DND-41 (cell line): ENCODE data around the gene RUNX1.

ENCODE experiments used
- CTCF ChIP-seq: IDR thresholded peaks from 2 replicates; pipeline ENCODE4 v1.5.1; 2012; ENCODE audit warnings: borderline replicate concordance, low read length, moderate library complexity, mild to moderate bottlenecking; ENCODE audit not compliant: poor library complexity, severe bottlenecking; ENCODE audit errors: extremely low read depth
- EZH2 ChIP-seq: IDR thresholded peaks from 3 replicates; pipeline ENCODE4 v1.6.1; 2012; ENCODE audit warnings: borderline replicate concordance, low read depth, mild to moderate bottlenecking, moderate library complexity, low read length, inconsistent platforms; ENCODE audit not compliant: severe bottlenecking

DNA sequence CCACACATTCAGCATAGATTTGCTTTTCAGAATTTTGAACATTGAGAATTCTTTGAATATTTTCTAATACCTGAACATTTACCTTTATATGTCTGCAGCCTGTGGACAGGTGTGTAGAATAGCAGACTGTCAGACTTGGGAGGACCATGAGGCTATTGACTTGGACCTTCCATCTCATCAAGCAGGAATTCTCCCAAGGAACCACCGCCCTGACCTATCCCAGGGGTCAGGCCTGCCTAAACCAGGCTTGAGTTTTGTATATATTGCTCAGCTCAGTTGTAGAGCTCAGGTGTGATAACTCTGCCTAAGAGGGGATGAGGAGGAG is 53.2 kb downstream of the RUNX1 start:
- TF ChIP-seq CTCF (no peak), EZH2 (no peak)
